T1000 (cell line): ENCODE results near the gene TMEM108.

ENCODE experiments used
- DNase-seq: peaks from one replicate; lab custom pipeline; 2025; ENCODE audit warnings: mixed read lengths; lab: John Stamatoyannopoulos, UW

The TMEM108 gene

DNA sequence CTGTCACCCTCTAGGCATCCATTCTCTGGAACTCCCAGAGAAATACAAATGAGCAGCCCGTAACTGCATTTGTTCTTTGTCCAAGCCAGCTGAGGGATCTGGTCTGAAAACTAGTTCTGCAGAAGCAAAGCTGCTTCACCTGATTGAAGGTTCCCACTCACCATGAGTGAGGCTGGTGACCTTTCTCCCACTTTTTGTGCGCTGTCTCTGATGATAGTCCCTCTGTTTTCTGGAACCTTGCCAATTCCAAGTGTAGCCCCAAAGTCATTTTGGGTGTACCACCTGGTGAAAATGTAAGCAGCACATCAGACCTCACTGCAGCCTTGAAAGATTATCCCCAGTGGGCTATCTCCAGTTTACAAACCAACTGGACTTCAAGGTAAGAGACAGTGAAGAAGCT lies 322.3 kb downstream of the TMEM108 start:
- no peak for DNase-seq

GRCh38 chr3:133361011-133361410 lies 322.8 kb downstream of the TMEM108 start:
- no peak for DNase-seq

DNA sequence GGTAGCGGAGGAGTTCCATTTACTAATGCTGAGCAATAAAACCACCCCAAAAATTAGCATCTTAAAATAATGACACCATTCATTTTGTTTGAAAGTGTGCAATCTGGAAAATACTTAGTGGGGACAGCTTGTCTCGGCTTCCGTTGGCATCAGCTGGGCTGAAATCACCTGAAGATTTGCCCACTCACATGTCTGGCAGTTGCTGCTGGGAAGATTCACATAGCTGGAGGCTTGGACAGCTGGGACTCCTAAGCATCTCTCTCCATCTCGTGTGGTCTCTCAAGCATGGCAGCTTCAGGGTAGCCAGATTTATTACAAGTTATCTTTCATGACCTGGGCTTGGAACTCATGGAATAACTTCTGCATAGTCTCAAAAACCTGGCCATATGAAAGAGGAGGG lies 323.2 kb downstream of the TMEM108 start:
- DNase-seq: no peak

- DNase-seq: no peak
These were observed 324.3 kb downstream of the TMEM108 start for GRCh38 chr3:133362539-133362938.

DNA sequence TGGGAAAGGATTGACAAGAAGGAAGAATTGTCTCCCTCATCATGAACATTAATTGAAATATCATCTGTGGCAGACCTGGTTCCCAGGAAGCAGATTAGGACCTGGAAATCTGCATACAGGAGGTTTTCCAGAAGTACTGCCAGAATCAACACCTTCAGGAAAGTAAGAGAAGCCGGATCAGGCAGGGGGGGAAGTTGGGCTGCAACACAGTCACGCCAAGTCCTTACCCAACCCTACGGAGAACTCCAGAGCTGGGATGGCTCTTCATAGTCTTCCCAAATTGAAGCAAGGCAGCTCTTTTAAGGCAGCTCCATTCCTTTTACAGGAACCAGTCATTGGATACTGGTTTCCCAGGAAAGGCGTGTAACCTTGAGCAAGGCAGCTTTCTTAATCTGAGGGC lies 326.5 kb downstream of the TMEM108 start:
- DNase-seq: no peak

- DNase-seq: no peak
These were observed 328.7 kb downstream of the TMEM108 start for GRCh38 chr3:133366921-133367320.

- DNase-seq: no peak
These were observed 329.2 kb downstream of the TMEM108 start for GRCh38 chr3:133367403-133367802.

DNA sequence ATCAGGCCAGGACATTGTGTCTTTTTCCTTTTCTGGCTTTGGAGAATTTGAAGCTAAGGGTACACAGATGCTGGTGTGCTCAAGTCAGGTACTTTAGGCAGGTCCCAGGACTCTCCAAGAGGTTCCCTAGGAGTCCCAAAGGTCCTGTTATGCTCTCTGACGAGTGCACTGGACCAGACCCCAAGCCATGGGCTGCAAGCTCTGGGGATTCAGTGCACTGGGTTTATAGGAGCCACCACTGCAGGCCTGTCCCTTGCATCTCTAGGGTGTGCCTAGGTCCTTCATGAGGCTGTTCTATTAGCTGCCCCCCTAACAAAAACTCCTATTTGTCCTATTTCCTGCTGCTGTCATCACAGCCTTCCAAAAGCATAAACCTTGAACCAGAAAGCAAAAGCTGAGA lies 329.8 kb downstream of the TMEM108 start:
- DNase-seq: no peak

DNA sequence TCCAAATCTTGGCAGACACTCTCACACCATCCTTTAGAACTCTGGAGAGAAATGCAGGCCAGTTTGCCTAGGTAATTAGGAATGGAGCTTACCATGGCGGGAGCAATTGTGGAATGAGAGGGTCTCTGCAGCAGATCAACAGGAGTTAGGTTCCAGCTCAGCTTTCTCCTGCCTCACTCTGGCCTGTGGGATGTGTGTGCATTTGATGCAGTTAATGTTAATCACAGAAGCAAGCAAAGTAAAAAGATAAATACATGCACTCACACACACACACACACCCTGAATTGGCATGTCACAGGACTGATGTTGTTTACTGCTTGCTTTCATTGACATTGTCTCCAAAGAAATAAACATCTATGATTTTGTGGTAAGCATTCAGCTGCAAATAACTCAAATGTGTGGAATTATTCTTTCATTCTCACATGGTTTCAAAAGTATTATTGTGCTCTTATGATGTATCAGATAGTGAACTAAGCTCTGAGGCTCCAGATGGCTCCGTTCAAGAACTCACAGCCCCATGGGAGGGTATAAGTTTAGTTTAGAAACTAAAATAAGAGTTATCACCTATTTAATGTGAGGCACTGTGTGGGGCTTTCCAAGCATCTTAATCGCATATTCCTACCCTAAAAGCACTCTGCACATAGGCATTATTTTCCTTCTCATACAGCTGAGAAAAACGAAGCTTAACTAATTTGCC lies 330.3 kb downstream of the TMEM108 start:
- no peak for DNase-seq

DNA sequence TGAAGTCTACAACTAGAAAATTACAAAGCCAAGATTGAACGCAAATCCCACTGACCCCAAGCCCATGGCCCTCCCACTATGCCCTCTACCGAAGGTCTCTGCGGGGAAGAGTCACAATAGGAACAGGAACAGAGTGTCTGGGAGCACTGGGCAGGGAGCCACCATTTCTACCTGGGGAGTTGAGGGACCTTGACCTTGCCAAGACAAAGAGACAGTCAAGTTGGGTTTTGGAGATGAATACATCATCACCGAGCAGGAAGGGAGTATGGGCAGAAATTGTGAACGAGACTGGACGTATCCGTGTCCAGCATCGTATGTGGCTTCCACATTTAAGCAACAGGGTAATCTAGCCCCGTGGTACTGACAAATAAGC lies 330.9 kb downstream of the TMEM108 start:
- no peak for DNase-seq

DNA sequence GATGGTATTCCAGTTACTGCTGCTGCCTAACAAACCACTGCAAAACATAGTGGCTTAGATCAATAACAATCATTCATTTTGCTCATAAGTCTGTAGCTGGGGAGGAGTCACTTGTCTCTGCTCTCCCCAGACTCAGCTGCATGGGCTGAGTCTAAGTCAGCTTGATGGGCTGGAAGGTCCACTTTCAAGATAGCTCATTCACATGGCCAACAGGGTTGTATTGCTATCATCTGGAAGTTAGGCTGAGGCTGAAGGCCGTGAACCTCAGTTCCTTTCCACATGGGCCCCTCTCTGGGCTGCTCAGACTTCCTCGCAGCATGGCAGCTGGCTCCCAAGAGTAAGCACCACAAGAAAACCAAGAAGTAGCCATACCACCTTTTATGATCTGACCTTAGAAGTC lies 333.0 kb downstream of the TMEM108 start:
- no peak for DNase-seq

GRCh38 chr3:133371676-133372075 lies 333.5 kb downstream of the TMEM108 start:
- no peak for DNase-seq

- no peak for DNase-seq
These were observed 336.7 kb downstream of the TMEM108 start for GRCh38 chr3:133374708-133375402.

DNA sequence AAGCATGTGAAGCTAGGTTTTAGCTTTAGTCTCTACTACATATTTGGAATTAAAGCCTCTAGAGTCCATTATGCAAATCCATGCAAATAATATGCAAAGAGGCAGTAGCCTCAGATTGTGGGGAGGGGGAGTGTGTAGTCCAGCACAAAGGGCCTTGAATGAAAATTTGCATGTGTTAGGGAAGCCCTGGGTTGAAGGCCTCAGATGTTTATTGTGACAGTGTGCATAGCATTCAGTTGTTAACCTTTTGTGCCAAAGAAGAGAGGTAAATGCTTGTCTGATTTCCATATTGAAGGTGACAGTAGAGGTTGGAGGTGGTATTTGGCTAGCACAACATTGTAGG lies 337.2 kb downstream of the TMEM108 start:
- DNase-seq: no peak

GRCh38 chr3:133376810-133377209 lies 338.6 kb downstream of the TMEM108 start:
- DNase-seq: no peak

DNA sequence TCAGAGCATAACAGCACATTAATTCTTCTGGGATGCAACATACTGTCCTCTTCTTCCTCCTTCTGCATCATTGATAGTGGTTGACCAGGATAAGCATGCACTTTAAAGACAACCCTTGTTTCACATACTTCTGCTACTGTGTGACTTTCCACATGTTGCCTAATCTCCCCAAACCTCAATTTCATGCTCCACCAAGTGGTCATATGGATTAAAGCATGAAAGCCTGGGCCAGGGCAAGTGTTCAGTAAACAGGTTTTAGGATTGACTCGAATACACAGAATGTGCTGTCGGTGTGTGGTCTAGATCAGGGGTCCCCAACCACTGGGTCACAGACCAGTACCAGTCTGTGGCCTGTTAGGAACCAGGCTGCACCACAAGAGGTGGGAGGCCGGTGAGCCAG lies 339.2 kb downstream of the TMEM108 start:
- DNase-seq: no peak

DNA sequence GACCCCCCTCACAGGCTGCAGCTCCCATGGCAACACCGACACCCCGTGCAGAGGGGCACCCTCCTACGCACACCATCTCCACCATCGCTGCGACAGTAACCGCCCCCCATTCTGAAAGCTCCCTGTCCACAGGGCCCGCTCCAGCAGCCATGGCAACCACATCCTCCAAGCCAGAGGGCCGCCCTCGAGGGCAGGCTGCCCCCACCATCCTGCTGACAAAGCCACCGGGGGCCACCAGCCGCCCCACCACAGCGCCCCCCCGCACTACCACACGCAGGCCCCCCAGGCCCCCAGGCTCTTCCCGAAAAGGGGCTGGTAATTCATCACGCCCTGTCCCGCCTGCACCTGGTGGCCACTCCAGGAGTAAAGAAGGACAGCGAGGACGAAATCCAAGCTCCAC lies 341.7 kb downstream of the TMEM108 start:
- no peak for DNase-seq

- DNase-seq: no peak
These were observed 342.5 kb downstream of the TMEM108 start for GRCh38 chr3:133380481-133381225.

GRCh38 chr3:133381346-133382109 lies 343.3 kb downstream of the TMEM108 start:
- no peak for DNase-seq

DNA sequence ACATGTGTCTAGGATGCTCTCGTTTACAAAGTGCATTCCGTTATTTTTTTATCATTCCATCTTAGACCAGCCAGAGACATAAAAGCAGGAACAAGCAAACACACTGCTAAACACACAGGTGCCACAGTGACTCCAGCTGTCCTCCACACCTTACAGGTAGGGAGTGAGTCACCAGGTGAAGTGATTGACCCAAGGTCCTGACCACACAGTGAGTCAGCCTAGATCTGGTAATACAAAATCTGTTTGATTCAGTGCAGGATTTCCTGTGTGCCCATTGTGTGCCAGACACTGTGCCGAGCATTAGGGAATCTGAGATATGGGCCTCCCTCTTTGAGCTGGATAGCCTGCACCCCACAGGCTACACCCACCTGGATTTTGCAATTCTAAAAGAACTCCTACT lies 345.0 kb downstream of the TMEM108 start:
- DNase-seq: no peak

DNA sequence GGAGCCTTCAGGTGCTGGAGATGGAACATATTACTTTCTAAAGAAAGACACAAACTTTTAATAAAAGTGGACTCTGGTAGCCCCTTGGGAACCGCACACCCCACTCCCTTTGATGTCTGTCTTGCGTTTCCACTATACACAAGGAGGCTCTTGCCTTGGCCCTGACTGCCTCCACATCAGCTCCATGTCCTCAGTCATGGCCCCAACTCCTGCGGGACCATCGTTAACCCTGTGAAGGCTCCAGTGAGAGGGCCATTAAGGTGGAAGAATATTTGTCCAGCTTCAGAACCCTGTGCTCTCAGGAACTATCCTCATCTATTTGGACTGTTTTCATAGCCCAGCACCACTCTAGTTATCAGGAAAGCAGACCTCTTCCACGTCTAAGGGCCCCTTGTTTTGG lies 345.6 kb downstream of the TMEM108 start:
- DNase-seq: no peak

DNA sequence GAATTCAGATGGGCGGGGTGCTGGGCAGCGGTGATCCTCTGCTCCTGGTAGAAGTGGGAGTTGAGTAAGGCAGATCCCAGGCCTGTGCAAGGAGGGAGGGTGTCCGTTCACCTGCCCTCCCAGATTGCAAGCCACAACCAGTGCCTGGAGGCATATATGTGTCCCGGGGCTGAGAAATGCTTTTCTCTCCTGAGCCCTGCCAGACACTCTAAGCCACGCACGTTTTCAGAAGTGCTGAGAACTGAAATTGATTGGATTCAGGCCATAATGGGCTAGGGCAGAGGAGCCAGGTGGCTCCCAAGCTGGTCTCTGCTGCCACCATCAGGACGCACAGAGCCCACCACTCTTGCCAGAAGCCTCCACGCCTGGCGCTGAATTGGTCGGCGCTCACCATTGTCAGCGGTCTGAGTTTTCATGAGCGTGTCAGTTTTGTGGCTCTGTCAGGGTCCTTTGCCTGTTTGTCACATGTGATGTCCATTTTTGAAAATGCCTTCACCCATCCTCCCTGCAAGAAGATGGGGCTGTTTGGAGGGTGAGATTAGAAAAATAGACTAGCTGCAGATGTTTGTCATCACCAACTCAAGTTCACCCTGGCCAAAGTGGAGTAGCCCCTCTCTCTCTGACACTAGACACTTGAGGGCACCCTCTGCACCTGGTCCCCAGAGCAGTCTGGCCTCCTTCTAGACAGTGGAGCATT lies 346.3 kb downstream of the TMEM108 start:
- no peak for DNase-seq
